Measurements from ENCODE around the gene SYT17. TPM values are rescaled to one million over a fixed set of nuclear protein-coding genes. Genes with fewer than 3 reads are reported as not detected.

SYT17 gene
- total RNA-seq, 2 donors from 2014 or later, result 3.9 to 9.2 TPM

GRCh38 chr16:19130852-19131824 lies 36.9 kb upstream of the SYT17 start:
- TF ChIP-seq CTCF (IDR thresholded peaks at IDR 0.05) (no peak), POLR2A (IDR thresholded peaks at IDR 0.05) (no peak)
- peak overlapping the region in 2 of 4 donors; percentile 60 to 65 for H3K27ac ChIP-seq
- intact Hi-C loops (cut with DNase I), result no loop called here
- ATAC-seq, result peak; percentile 50
- no peaks in the 10 kb centered on the region for H3K36me3 ChIP-seq (replicated peaks in 1 of 2; ENCODE audit: insufficient read depth in 1 of 2, low read depth in 2 of 2)
- H3K4me3 ChIP-seq, result no peak overlapping the region
- H3K27me3 ChIP-seq, result no peaks in the 10 kb centered on the region
- H3K9me3 ChIP-seq, result no peaks in the 10 kb centered on the region
- 54 to 68% methylated on average over 11 of the region's 11 CpGs for WGBS, 2 donors
- DNase-seq, result peak in 1 of 4 donors; percentile 48
- H3K4me1 ChIP-seq, result no peaks in the 10 kb centered on the region

GRCh38 chr16:19131825-19132218 lies 36.2 kb upstream of the SYT17 start:
- TF ChIP-seq CTCF (IDR thresholded peaks at IDR 0.05), result no peak

GRCh38 chr16:19132255-19132654 lies 35.8 kb upstream of the SYT17 start:
- Histone ChIP-seq H3K9me3 (no peaks in the 10 kb centered on the region), H3K36me3 (replicated peaks in 1 of 2; ENCODE audit: insufficient read depth in 1 of 2, low read depth in 2 of 2) (no peaks in the 10 kb centered on the region), H3K27ac (peak overlapping the region in 1 of 4 donors; percentile 60), H3K4me1 (no peaks in the 10 kb centered on the region), H3K4me3 (no peak overlapping the region), H3K27me3 (no peaks in the 10 kb centered on the region)
- no peak for DNase-seq
- TF ChIP-seq POLR2A (IDR thresholded peaks at IDR 0.05) (no peak), CTCF (IDR thresholded peaks at IDR 0.05) (no peak)
- no peak for ATAC-seq
- WGBS, 2 donors, result 67 to 93% methylated on average over 1 of the region's 1 CpG
- intact Hi-C loops (cut with DNase I), result no loop called here

More at GRCh38 chr16:19131825-19132218, 36.2 kb upstream of the SYT17 start:
- H3K9me3 ChIP-seq, result no peaks in the 10 kb centered on the region
- DNase-seq (no peak), ATAC-seq (no peak)
- H3K27me3 ChIP-seq, result no peaks in the 10 kb centered on the region
- H3K4me1 ChIP-seq, result no peaks in the 10 kb centered on the region
- no peaks in the 10 kb centered on the region for H3K36me3 ChIP-seq (replicated peaks in 1 of 2; ENCODE audit: insufficient read depth in 1 of 2, low read depth in 2 of 2)
- no peak overlapping the region for H3K4me3 ChIP-seq
- H3K27ac ChIP-seq, result peak overlapping the region in 2 of 4 donors; percentile 60 to 65
- intact Hi-C loops (cut with DNase I), result no loop called here

- no peaks in the 10 kb centered on the region for H3K9me3 ChIP-seq
- no peaks in the 10 kb centered on the region for H3K4me1 ChIP-seq
- H3K27ac ChIP-seq, result no peak overlapping the region
- ATAC-seq (no peak), DNase-seq (no peak)
- intact Hi-C loops (cut with DNase I), result no loop called here
- WGBS, 2 donors, result 76 to 83% methylated on average over 8 to 11 of the region's 11 CpGs
- no peaks in the 10 kb centered on the region for H3K36me3 ChIP-seq (replicated peaks in 1 of 2; ENCODE audit: insufficient read depth in 1 of 2, low read depth in 2 of 2)
- TF ChIP-seq POLR2A (IDR thresholded peaks at IDR 0.05), result no peak
- TF ChIP-seq CTCF (IDR thresholded peaks at IDR 0.05), result no peak
- no peaks in the 10 kb centered on the region for H3K27me3 ChIP-seq
- H3K4me3 ChIP-seq, result no peak overlapping the region
Measured at GRCh38 chr16:19132898-19133297, 35.1 kb upstream of the SYT17 start.

All from body of pancreas (tissue), 4 donors.